ENCODE results near the gene GALNT14.

Gene GALNT14

GRCh38 chr2:30958193-30958917 is 179.9 kb downstream of the GALNT14 start:
- Histone ChIP-seq H3K4me3 (ENCODE audit: low read depth in 1 of 2, low read length in 1 of 2) (no peak overlapping the region), H3K27me3 (no peaks in the 10 kb centered on the region), H3K4me1 (ENCODE audit: control insufficient read depth in 1 of 2, insufficient read depth in 1 of 2, low read depth in 1 of 2, low read length in 1 of 2) (peaks cover 0 to 10% of the 10 kb centered on the region in 2 experiments), H3K9me3 (no peaks in the 10 kb centered on the region), H3K36me3 (peaks cover 12% of the 10 kb centered on the region), H3K27ac (no peak overlapping the region)
- TF ChIP-seq, protein P1, sequence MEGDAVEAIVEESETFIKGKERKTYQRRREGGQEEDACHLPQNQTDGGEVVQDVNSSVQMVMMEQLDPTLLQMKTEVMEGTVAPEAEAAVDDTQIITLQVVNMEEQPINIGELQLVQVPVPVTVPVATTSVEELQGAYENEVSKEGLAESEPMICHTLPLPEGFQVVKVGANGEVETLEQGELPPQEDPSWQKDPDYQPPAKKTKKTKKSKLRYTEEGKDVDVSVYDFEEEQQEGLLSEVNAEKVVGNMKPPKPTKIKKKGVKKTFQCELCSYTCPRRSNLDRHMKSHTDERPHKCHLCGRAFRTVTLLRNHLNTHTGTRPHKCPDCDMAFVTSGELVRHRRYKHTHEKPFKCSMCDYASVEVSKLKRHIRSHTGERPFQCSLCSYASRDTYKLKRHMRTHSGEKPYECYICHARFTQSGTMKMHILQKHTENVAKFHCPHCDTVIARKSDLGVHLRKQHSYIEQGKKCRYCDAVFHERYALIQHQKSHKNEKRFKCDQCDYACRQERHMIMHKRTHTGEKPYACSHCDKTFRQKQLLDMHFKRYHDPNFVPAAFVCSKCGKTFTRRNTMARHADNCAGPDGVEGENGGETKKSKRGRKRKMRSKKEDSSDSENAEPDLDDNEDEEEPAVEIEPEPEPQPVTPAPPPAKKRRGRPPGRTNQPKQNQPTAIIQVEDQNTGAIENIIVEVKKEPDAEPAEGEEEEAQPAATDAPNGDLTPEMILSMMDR (IDR thresholded peaks at IDR 0.05) = no peak

GRCh38 chr2:30957591-30957990 is 180.6 kb downstream of the GALNT14 start:
- Histone ChIP-seq H3K27me3 (no peaks in the 10 kb centered on the region), H3K36me3 (peaks cover 8% of the 10 kb centered on the region), H3K27ac (no peak overlapping the region), H3K4me3 (ENCODE audit: low read depth in 1 of 2, low read length in 1 of 2) (no peak overlapping the region), H3K9me3 (no peaks in the 10 kb centered on the region), H3K4me1 (ENCODE audit: control insufficient read depth in 1 of 2, insufficient read depth in 1 of 2, low read depth in 1 of 2, low read length in 1 of 2) (peaks cover 0 to 10% of the 10 kb centered on the region in 2 experiments)
- TF ChIP-seq, protein P1 (IDR thresholded peaks at IDR 0.05) = no peak

- TF ChIP-seq, protein P1 (IDR thresholded peaks at IDR 0.05) = no peak
- Histone ChIP-seq H3K9me3 (no peaks in the 10 kb centered on the region), H3K4me1 (ENCODE audit: control insufficient read depth in 1 of 2, insufficient read depth in 1 of 2, low read depth in 1 of 2, low read length in 1 of 2) (peaks cover 0 to 10% of the 10 kb centered on the region in 2 experiments), H3K4me3 (ENCODE audit: low read depth in 1 of 2, low read length in 1 of 2) (no peak overlapping the region), H3K27me3 (no peaks in the 10 kb centered on the region), H3K27ac (no peak overlapping the region), H3K36me3 (peaks cover 8% of the 10 kb centered on the region)
These were observed 181.2 kb downstream of the GALNT14 start for GRCh38 chr2:30956995-30957394.

DNA sequence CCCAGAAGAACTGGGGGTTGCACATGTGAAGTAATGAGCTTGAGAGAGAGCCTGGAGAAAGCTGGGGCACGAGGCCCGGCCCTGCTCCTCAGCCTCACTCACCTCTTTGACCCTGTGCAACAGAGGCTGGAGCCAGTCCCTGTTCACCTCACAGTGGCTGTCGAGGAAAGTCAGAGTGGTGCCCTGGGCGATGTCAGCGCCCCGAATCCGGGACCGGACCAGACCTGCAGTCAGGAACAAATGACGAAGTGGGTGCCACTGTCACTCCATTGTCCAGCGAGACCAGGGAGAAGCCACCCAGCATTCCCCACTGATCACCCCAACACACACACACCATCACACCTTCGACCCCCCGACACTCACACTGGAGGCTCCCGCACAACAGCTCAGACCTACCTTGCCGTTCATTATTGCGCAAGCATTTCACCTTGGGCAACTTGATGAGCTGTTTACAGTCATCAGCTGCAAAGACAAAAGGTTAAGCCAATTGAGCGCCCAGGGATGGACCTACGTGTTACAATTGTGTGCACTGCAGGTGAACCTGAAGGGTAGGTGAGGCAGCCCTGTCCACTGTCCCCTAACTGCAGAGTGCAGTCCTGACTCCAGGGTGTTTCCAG is 182.6 kb downstream of the GALNT14 start:
- Histone ChIP-seq H3K9me3 (no peaks in the 10 kb centered on the region), H3K36me3 (peaks cover 8% of the 10 kb centered on the region), H3K4me3 (ENCODE audit: low read depth in 1 of 2, low read length in 1 of 2) (no peak overlapping the region), H3K4me1 (ENCODE audit: control insufficient read depth in 1 of 2, insufficient read depth in 1 of 2, low read depth in 1 of 2, low read length in 1 of 2) (peaks cover 0 to 10% of the 10 kb centered on the region in 2 experiments), H3K27ac (no peak overlapping the region), H3K27me3 (no peaks in the 10 kb centered on the region)
- TF ChIP-seq, protein P1 (IDR thresholded peaks at IDR 0.05) = no peak

DNA sequence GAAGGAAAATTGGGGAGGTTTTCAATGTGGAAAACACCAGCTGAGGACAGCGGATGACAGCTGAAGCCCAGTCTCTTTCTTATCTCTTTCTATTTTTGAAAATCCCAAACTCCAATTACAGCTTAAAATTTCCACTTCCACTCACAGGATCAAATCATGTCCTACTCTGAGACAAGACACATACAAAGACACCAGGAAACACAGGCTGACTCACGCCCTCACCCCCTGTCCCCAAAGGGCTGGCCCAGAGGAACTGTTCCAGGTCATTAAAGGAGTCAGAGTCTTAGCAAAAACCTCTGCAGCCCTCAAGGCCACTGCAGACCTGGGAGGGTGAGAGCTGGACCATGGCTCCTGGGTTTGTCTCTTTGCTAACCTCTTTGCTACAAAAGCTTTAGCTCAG is 187.9 kb downstream of the GALNT14 start:
- no peaks in the 10 kb centered on the region for H3K9me3 ChIP-seq
- no peak overlapping the region for H3K4me3 ChIP-seq (ENCODE audit: low read depth in 1 of 2, low read length in 1 of 2)
- no peak overlapping the region for H3K27ac ChIP-seq
- TF ChIP-seq, protein P1 (IDR thresholded peaks at IDR 0.05) = no peak
- H3K4me1 ChIP-seq (ENCODE audit: control insufficient read depth in 1 of 2, insufficient read depth in 1 of 2, low read depth in 1 of 2, low read length in 1 of 2) = peaks cover 0 to 10% of the 10 kb centered on the region in 2 experiments
- H3K27me3 ChIP-seq = no peaks in the 10 kb centered on the region
- H3K36me3 ChIP-seq = peaks cover 2% of the 10 kb centered on the region

Data from neutrophil (primary cell).